ENCODE results near the gene ZCCHC24. TPM values are rescaled to one million over a fixed set of nuclear protein-coding genes. Genes with fewer than 3 reads are reported as not detected.

ZCCHC24 gene
- total and polyA plus RNA-seq, 8 donors: 3.5 to 13.2 (median 7.3) TPM

DNA sequence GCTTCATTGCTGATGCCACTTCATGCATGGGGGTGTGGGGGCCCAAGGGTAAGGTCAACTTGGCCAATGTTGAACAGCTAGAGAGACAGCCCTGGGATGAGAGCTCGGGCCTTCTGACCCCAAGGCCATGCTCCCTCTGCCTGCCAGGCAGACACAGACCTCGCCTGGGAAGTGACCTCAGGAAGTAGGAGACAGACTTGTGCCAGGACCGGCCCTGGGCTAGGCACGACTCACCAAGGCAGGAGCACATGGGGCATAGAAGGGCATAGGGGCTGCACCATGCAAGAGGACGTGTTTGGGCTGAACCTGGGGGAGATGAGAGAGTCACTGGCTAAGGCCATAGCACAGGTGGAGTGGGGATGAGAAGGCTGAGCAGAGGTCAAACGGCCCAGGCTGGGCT lies 27.1 kb downstream of the ZCCHC24 start:
- Histone ChIP-seq H3K9me3 (no peaks in the 10 kb centered on the region), H3K36me3 (peaks cover 0 to 5% (median 0%) of the 10 kb centered on the region in 3 donors), H3K27ac (no peak overlapping the region), H3K27me3 (no peaks in the 10 kb centered on the region), H3K4me3 (no peak overlapping the region), H3K4me1 (no peaks in the 10 kb centered on the region)
- TF ChIP-seq, protein P1, sequence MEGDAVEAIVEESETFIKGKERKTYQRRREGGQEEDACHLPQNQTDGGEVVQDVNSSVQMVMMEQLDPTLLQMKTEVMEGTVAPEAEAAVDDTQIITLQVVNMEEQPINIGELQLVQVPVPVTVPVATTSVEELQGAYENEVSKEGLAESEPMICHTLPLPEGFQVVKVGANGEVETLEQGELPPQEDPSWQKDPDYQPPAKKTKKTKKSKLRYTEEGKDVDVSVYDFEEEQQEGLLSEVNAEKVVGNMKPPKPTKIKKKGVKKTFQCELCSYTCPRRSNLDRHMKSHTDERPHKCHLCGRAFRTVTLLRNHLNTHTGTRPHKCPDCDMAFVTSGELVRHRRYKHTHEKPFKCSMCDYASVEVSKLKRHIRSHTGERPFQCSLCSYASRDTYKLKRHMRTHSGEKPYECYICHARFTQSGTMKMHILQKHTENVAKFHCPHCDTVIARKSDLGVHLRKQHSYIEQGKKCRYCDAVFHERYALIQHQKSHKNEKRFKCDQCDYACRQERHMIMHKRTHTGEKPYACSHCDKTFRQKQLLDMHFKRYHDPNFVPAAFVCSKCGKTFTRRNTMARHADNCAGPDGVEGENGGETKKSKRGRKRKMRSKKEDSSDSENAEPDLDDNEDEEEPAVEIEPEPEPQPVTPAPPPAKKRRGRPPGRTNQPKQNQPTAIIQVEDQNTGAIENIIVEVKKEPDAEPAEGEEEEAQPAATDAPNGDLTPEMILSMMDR (IDR thresholded peaks at IDR 0.05): no peak
- 77 to 79% methylated on average over 6 of the region's 6 CpGs for WGBS, 2 donors
- intact Hi-C loops (cut with DNase I): no loop called here
- DNase-seq (peak in 3 of 6 donors; percentile 15 to 50 (median 27)), ATAC-seq (no peak), FAIRE-seq (no peak)

DNA sequence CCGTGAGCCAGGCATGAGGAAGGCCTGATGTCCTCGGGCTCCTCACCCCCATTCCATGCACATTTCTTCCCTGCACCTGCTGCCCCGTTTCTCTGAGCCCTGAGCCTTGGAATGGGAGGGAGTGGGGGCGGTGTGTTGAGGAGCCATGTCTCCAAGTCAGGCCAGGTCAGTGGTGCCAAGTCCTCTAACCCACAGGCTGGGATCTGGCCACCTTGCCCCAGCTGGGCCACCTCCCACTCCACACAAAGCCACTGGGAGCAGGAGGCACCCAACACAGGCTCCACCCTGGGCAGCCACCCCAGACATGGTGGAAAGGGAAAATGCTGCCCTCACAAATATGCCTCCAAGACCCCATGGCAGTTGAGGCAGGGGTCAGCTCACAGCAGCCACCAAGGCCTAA lies 27.7 kb downstream of the ZCCHC24 start:
- ATAC-seq: no peak
- 73 to 88% methylated on average over 4 of the region's 4 CpGs for WGBS, 2 donors
- TF ChIP-seq, protein P1 (IDR thresholded peaks at IDR 0.05): no peak
- intact Hi-C loops (cut with DNase I): no loop called here
- Histone ChIP-seq H3K4me1 (no peaks in the 10 kb centered on the region), H3K9me3 (no peaks in the 10 kb centered on the region), H3K27ac (no peak overlapping the region), H3K27me3 (no peaks in the 10 kb centered on the region), H3K36me3 (peaks cover 0 to 5% (median 0%) of the 10 kb centered on the region in 3 donors), H3K4me3 (no peak overlapping the region)
- FAIRE-seq: no peak
- DNase-seq: peak in 3 of 6 donors; percentile 1 to 35 (median 23)

DNA sequence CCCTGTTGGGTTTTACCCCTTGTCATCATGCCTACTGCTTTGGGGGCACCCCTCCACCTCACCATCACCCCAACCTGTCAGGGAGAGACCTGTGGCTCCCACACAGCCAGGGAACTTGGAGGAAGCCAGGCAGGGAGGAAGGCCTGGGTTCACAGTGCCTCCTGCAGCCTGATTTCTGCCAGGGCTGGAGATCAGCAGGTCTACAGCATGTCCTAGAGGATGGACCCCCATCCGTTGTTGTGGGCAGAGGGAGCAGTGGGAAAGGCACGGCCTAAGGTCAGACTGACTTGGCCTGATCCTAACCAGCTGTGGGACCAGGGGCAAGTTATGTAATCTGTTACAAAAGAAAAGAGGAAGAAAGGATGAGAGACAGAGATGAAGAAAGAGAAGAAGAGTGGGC lies 28.2 kb downstream of the ZCCHC24 start:
- H3K9me3 ChIP-seq: no peaks in the 10 kb centered on the region
- TF ChIP-seq, protein P1 (IDR thresholded peaks at IDR 0.05): no peak
- FAIRE-seq: no peak

DNA sequence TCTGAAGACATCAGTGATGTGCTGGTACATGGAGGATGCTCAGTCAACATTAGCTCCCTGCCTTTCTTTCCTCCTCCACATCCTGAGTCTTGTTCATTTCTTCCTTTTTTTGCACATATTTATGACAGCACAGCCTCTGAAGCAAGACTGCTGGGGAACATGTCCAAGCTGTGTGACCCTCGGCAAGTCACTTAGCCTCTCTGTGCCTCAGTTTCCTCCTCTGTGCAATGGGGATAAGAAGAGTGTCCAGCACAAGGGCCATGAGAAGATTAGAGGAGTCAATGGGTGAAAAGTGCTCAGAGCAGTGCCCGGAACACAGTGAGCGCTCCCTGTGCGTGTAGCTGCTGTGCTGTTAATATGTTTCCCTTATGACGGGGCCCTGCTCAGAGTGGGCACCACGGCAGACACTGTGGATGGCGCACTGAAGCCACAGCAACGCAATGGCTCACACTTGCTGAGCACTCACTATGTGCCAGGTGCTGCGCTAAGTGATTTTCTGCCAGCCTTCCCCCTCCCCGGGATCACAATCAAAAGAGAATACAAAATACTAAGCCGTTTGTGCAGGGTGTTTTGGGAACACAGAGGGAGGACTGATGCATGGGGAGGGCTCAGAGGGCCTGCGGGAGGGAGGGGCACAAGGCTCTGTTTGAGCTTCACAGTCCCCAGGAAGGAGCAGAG lies 28.7 kb downstream of the ZCCHC24 start:
- Histone ChIP-seq H3K9me3 (no peaks in the 10 kb centered on the region), H3K36me3 (peaks cover 0 to 5% (median 0%) of the 10 kb centered on the region in 3 donors), H3K27me3 (no peaks in the 10 kb centered on the region), H3K4me3 (no peak overlapping the region), H3K4me1 (no peaks in the 10 kb centered on the region), H3K27ac (no peak overlapping the region)
- TF ChIP-seq, protein P1 (IDR thresholded peaks at IDR 0.05): no peak
- 86 to 90% methylated on average over 11 to 12 of the region's 12 CpGs for WGBS, 2 donors
- intact Hi-C loops (cut with DNase I): no loop called here
- DNase-seq: peak in 3 of 6 donors; percentile 2 to 18 (median 9)
- no peak for ATAC-seq
- no peak for FAIRE-seq

More for the DNA sequence above, 28.2 kb downstream of the ZCCHC24 start:
- DNase-seq (peak in 3 of 6 donors; percentile 2 to 33 (median 27)), ATAC-seq (no peak)
- H3K27ac ChIP-seq: no peak overlapping the region
- H3K36me3 ChIP-seq: peaks cover 0 to 5% (median 0%) of the 10 kb centered on the region in 3 donors
- intact Hi-C loops (cut with DNase I): no loop called here
- no peaks in the 10 kb centered on the region for H3K4me1 ChIP-seq
- no peak overlapping the region for H3K4me3 ChIP-seq
- WGBS, 2 donors: 77 to 80% methylated on average over 2 of the region's 2 CpGs
- H3K27me3 ChIP-seq: no peaks in the 10 kb centered on the region

Data from pancreas (tissue), 10 donors.